ENCODE results near the gene TFCP2L1. TPM values are rescaled to one million over a fixed set of nuclear protein-coding genes. Genes with fewer than 3 reads are reported as not detected.
"Not testable (repeated sequence)": the region's sequence is repeated elsewhere in the genome, so short reads cannot be mapped to it uniquely, and the experiment has no call there.

Gene TFCP2L1
- total RNA-seq, 1 experiment from 2014 or later, result 4.3 TPM

DNA sequence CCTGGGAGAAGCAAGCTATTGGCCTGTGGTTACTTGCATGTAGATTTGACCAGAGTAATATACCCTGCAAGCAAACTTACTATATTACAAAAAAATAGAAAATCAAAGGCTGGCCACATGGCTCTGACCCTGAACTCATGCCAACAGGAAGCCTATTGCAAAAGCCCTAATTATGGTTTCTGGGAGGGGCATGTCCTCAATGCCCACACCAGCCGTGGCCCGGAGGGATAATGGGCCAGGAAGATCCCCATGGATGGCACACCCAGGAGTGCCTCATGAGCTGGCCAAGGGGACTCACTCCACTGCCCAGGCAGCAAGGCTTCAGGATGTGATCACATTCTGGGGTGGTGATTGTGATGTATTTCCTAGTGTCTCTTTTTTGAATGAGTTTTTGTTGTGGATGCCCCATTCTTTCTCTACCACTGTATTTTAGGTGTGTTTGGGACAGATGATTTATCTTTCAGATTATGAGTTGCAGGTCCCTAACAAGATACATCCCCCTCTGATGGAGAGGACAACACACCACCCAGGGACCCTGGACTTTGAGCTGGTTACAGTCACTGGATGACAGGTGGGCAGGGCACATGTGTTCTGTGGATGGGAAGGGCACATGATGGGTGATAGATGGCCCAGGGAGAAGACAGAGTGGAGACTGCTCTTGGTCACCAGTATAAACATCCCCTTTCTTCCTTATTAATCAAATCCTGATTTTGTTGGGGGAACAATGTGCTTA lies 18.7 kb upstream of the TFCP2L1 start:
- POLR2A ChIA-PET, result no interaction called here
- Mint-ChIP-seq H3K9me3 (no peaks in the 10 kb centered on the region; the same call in 1 of the 2 replicates), H3K27ac (no peak overlapping the region), H3K4me3 (no peak overlapping the region), H3K27me3 (ENCODE audit: low read depth) (no peaks in the 10 kb centered on the region; the same call in none of the 2 replicates), H3K4me1 (no peaks in the 10 kb centered on the region), H3K36me3 (no peaks in the 10 kb centered on the region)
- no peak for ATAC-seq
- no peak for TF ChIP-seq GRHL2 (CRISPR knock-in tag; IDR thresholded peaks at IDR 0.05; ENCODE audit: insufficient replicate concordance, severe bottlenecking)
- TF ChIP-seq RELA (CRISPR knock-in tag; IDR thresholded peaks at IDR 0.05; ENCODE audit: borderline replicate concordance), result no peak
- TF ChIP-seq, protein P1, sequence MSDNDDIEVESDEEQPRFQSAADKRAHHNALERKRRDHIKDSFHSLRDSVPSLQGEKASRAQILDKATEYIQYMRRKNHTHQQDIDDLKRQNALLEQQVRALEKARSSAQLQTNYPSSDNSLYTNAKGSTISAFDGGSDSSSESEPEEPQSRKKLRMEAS (CRISPR knock-in tag; IDR thresholded peaks at IDR 0.05), result no peak
- no peak for TF ChIP-seq CREM (CRISPR knock-in tag; IDR thresholded peaks at IDR 0.05)
- TF ChIP-seq SMAD3 (CRISPR knock-in tag; IDR thresholded peaks at IDR 0.05; ENCODE audit: borderline replicate concordance), result no peak
- TF ChIP-seq, protein P2, sequence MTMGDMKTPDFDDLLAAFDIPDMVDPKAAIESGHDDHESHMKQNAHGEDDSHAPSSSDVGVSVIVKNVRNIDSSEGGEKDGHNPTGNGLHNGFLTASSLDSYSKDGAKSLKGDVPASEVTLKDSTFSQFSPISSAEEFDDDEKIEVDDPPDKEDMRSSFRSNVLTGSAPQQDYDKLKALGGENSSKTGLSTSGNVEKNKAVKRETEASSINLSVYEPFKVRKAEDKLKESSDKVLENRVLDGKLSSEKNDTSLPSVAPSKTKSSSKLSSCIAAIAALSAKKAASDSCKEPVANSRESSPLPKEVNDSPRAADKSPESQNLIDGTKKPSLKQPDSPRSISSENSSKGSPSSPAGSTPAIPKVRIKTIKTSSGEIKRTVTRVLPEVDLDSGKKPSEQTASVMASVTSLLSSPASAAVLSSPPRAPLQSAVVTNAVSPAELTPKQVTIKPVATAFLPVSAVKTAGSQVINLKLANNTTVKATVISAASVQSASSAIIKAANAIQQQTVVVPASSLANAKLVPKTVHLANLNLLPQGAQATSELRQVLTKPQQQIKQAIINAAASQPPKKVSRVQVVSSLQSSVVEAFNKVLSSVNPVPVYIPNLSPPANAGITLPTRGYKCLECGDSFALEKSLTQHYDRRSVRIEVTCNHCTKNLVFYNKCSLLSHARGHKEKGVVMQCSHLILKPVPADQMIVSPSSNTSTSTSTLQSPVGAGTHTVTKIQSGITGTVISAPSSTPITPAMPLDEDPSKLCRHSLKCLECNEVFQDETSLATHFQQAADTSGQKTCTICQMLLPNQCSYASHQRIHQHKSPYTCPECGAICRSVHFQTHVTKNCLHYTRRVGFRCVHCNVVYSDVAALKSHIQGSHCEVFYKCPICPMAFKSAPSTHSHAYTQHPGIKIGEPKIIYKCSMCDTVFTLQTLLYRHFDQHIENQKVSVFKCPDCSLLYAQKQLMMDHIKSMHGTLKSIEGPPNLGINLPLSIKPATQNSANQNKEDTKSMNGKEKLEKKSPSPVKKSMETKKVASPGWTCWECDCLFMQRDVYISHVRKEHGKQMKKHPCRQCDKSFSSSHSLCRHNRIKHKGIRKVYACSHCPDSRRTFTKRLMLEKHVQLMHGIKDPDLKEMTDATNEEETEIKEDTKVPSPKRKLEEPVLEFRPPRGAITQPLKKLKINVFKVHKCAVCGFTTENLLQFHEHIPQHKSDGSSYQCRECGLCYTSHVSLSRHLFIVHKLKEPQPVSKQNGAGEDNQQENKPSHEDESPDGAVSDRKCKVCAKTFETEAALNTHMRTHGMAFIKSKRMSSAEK (CRISPR knock-in tag; IDR thresholded peaks at IDR 0.05; ENCODE audit: borderline replicate concordance), result no peak
- TF ChIP-seq NFATC4 (CRISPR knock-in tag; IDR thresholded peaks at IDR 0.05), result no peak
- no peak for DNase-seq (ENCODE audit: low spot score)
- CTCF ChIA-PET, result interaction anchor here (0.5 to 1.5 kb wide), 3 partner anchors 157 to 224 kb away, joined by 3 to 5 read pairs (median 3); no protein-coding TSS in a partner anchor

DNA sequence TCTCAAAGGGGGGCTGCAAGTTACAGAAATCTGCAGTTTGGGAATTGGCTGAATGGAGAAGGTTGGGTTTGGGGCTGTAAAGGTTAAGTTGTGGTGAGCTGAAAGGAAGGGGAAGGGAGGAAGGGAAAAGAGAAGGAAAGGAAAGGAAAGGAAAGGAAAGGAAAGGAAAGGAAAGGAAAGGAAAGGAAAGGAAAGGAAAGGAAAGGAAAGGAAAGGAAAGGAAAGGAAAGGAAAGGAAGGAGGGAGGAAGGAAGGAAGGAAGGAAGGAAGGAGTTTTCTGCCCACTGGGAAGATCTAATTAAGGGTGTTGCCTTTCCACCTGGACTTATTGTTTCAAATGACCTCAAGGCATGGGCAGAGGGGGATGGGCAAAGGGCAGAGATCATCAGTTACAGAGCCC lies 16.2 kb upstream of the TFCP2L1 start:
- H3K27ac Mint-ChIP-seq; DNase-seq (ENCODE audit: low spot score); H3K4me3 Mint-ChIP-seq; H3K4me1 Mint-ChIP-seq; POLR2A ChIA-PET; CTCF ChIA-PET; ATAC-seq; H3K36me3 Mint-ChIP-seq; H3K27me3 Mint-ChIP-seq (ENCODE audit: low read depth); H3K9me3 Mint-ChIP-seq: not testable (repeated sequence)

DNA sequence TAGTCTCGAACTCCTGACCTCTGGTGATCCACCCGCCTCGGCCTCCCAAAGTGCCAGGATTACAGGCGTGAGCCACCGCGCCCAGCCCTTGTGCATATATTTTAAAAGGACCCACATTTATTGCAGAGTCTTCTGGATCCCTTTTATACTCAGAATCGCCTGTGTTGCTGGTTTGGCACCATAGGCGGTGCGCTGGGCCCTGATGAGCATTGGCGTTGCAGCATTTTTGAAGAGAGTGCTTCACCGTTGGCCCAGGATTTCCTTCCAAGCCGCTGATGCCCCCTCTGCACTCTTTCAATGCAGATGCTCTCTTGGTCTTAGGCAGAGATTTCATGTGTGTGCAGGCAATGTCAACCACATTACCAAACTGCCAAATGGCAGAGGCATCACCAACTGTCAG lies 13.5 kb upstream of the TFCP2L1 start:
- Mint-ChIP-seq H3K4me3 (no peak overlapping the region), H3K4me1 (no peaks in the 10 kb centered on the region), H3K27me3 (ENCODE audit: low read depth) (no peaks in the 10 kb centered on the region), H3K36me3 (no peaks in the 10 kb centered on the region), H3K9me3 (no peaks in the 10 kb centered on the region), H3K27ac (no peak overlapping the region)
- CTCF ChIA-PET, result interaction anchor here (1.3 to 2.0 kb wide), 4 partner anchors 24 to 199 kb away, joined by 3 to 8 read pairs (median 5); no protein-coding TSS in a partner anchor
- POLR2A ChIA-PET, result no interaction called here
- no peak for ATAC-seq
- DNase-seq (ENCODE audit: low spot score), result no peak
- TF ChIP-seq, protein P3, sequence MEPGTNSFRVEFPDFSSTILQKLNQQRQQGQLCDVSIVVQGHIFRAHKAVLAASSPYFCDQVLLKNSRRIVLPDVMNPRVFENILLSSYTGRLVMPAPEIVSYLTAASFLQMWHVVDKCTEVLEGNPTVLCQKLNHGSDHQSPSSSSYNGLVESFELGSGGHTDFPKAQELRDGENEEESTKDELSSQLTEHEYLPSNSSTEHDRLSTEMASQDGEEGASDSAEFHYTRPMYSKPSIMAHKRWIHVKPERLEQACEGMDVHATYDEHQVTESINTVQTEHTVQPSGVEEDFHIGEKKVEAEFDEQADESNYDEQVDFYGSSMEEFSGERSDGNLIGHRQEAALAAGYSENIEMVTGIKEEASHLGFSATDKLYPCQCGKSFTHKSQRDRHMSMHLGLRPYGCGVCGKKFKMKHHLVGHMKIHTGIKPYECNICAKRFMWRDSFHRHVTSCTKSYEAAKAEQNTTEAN (CRISPR knock-in tag; IDR thresholded peaks at IDR 0.05), result no peak
- TF ChIP-seq, protein P4, sequence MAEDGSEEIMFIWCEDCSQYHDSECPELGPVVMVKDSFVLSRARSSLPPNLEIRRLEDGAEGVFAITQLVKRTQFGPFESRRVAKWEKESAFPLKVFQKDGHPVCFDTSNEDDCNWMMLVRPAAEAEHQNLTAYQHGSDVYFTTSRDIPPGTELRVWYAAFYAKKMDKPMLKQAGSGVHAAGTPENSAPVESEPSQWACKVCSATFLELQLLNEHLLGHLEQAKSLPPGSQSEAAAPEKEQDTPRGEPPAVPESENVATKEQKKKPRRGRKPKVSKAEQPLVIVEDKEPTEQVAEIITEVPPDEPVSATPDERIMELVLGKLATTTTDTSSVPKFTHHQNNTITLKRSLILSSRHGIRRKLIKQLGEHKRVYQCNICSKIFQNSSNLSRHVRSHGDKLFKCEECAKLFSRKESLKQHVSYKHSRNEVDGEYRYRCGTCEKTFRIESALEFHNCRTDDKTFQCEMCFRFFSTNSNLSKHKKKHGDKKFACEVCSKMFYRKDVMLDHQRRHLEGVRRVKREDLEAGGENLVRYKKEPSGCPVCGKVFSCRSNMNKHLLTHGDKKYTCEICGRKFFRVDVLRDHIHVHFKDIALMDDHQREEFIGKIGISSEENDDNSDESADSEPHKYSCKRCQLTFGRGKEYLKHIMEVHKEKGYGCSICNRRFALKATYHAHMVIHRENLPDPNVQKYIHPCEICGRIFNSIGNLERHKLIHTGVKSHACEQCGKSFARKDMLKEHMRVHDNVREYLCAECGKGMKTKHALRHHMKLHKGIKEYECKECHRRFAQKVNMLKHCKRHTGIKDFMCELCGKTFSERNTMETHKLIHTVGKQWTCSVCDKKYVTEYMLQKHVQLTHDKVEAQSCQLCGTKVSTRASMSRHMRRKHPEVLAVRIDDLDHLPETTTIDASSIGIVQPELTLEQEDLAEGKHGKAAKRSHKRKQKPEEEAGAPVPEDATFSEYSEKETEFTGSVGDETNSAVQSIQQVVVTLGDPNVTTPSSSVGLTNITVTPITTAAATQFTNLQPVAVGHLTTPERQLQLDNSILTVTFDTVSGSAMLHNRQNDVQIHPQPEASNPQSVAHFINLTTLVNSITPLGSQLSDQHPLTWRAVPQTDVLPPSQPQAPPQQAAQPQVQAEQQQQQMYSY (CRISPR knock-in tag; IDR thresholded peaks at IDR 0.05), result no peak
- no peak for TF ChIP-seq IRF2 (CRISPR knock-in tag; IDR thresholded peaks at IDR 0.05; ENCODE audit: borderline replicate concordance, low read depth)
- TF ChIP-seq ZNF396 (CRISPR knock-in tag; IDR thresholded peaks at IDR 0.05; ENCODE audit: borderline replicate concordance), result no peak
- TF ChIP-seq, protein P5, sequence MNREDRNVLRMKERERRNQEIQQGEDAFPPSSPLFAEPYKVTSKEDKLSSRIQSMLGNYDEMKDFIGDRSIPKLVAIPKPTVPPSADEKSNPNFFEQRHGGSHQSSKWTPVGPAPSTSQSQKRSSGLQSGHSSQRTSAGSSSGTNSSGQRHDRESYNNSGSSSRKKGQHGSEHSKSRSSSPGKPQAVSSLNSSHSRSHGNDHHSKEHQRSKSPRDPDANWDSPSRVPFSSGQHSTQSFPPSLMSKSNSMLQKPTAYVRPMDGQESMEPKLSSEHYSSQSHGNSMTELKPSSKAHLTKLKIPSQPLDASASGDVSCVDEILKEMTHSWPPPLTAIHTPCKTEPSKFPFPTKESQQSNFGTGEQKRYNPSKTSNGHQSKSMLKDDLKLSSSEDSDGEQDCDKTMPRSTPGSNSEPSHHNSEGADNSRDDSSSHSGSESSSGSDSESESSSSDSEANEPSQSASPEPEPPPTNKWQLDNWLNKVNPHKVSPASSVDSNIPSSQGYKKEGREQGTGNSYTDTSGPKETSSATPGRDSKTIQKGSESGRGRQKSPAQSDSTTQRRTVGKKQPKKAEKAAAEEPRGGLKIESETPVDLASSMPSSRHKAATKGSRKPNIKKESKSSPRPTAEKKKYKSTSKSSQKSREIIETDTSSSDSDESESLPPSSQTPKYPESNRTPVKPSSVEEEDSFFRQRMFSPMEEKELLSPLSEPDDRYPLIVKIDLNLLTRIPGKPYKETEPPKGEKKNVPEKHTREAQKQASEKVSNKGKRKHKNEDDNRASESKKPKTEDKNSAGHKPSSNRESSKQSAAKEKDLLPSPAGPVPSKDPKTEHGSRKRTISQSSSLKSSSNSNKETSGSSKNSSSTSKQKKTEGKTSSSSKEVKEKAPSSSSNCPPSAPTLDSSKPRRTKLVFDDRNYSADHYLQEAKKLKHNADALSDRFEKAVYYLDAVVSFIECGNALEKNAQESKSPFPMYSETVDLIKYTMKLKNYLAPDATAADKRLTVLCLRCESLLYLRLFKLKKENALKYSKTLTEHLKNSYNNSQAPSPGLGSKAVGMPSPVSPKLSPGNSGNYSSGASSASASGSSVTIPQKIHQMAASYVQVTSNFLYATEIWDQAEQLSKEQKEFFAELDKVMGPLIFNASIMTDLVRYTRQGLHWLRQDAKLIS (CRISPR knock-in tag; IDR thresholded peaks at IDR 0.05; ENCODE audit: borderline replicate concordance), result no peak
- TF ChIP-seq, protein P6, sequence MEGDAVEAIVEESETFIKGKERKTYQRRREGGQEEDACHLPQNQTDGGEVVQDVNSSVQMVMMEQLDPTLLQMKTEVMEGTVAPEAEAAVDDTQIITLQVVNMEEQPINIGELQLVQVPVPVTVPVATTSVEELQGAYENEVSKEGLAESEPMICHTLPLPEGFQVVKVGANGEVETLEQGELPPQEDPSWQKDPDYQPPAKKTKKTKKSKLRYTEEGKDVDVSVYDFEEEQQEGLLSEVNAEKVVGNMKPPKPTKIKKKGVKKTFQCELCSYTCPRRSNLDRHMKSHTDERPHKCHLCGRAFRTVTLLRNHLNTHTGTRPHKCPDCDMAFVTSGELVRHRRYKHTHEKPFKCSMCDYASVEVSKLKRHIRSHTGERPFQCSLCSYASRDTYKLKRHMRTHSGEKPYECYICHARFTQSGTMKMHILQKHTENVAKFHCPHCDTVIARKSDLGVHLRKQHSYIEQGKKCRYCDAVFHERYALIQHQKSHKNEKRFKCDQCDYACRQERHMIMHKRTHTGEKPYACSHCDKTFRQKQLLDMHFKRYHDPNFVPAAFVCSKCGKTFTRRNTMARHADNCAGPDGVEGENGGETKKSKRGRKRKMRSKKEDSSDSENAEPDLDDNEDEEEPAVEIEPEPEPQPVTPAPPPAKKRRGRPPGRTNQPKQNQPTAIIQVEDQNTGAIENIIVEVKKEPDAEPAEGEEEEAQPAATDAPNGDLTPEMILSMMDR (IDR thresholded peaks at IDR 0.05), result no peak
